ENCODE results near the gene PKMYT1. TPM values are rescaled to one million over a fixed set of nuclear protein-coding genes. Genes with fewer than 3 reads are reported as not detected.

Gene PKMYT1
- total and polyA plus RNA-seq, 2 of the 4 experiments (the other 2 are of a cell fraction), result 1.8 to 14.9 TPM

GRCh38 chr16:3004781-3005284, 24.6 kb upstream of the PKMYT1 start:
- H3K9me3 ChIP-seq (ENCODE audit: control insufficient read depth, insufficient read depth, low read length), result no peaks in the 10 kb centered on the region
- no peaks in the 10 kb centered on the region for H3K79me1 ChIP-seq (ENCODE audit: low read depth in 1 of 2, low read length in 2 of 2)
- 11% methylated on average over 4 of the region's 25 CpGs; no CpG with 5 or more reads in 1 of the 2 experiments for WGBS, 2 experiments (ENCODE audit: extremely low coverage in 2 of 2, insufficient read length in 1 of 2)
- H3K9me1 ChIP-seq (ENCODE audit: insufficient read depth, low read length), result no peaks in the 10 kb centered on the region
- DNase-seq, result no peak
- H3K23ac ChIP-seq (ENCODE audit: low read depth, low read length), result no peak overlapping the region
- H2AK5ac ChIP-seq (ENCODE audit: low read depth, low read length), result no peak overlapping the region
- H3K18ac ChIP-seq (ENCODE audit: low read depth, low read length), result no peak overlapping the region
- no peak overlapping the region for H4K8ac ChIP-seq (ENCODE audit: low read depth in 2 of 2, low read length in 2 of 2)
- H3K27me3 ChIP-seq (ENCODE audit: control insufficient read depth, insufficient read depth, low read length), result peaks cover 34% of the 10 kb centered on the region; the same call in 1 of the 2 replicates
- H4K20me1 ChIP-seq (ENCODE audit: insufficient read depth, low read length), result no peaks in the 10 kb centered on the region
- H3K27ac ChIP-seq (ENCODE audit: insufficient read depth, low read length), result no peak overlapping the region
- H2AFZ ChIP-seq (replicated peaks; ENCODE audit: low read length, poor library complexity), result no peak overlapping the region
- no peak for ATAC-seq (ENCODE audit: low read depth)
- H3K4ac ChIP-seq (ENCODE audit: low read depth, low read length), result no peak overlapping the region
- TF ChIP-seq RFX5 (IDR thresholded peaks at IDR 0.05; ENCODE audit: low read depth, low read length) (no peak), SMC3 (IDR thresholded peaks at IDR 0.05; ENCODE audit: low read depth, low read length) (no peak), POLR2A (IDR thresholded peaks at IDR 0.05; ENCODE audit: low read depth, low read length) (no peak), RAD21 (IDR thresholded peaks at IDR 0.05; ENCODE audit: low read length) (no peak), MAFK (IDR thresholded peaks at IDR 0.05; ENCODE audit: low read depth, low read length) (no peak), RCOR1 (IDR thresholded peaks at IDR 0.05; ENCODE audit: insufficient replicate concordance, low read length) (no peak), ELK1 (IDR thresholded peaks at IDR 0.05; ENCODE audit: borderline replicate concordance, low read depth, low read length) (no peak), MXI1 (IDR thresholded peaks at IDR 0.05; ENCODE audit: borderline replicate concordance, low read depth, low read length) (no peak), CHD1 (IDR thresholded peaks at IDR 0.05; ENCODE audit: low read depth, low read length) (no peak), NFE2L2 (IDR thresholded peaks at IDR 0.05; ENCODE audit: low read depth, low read length) (no peak), CEBPB (IDR thresholded peaks at IDR 0.05; ENCODE audit: low read depth, low read length) (no peak)
- ChIA-PET POLR2A (ENCODE audit: unreplicated experiment) (no interaction called here), CTCF (no interaction called here)
- intact Hi-C loops (cut with micrococcal nuclease), result no loop called here
- no peak overlapping the region for H3K56ac ChIP-seq (ENCODE audit: extremely low read depth, insufficient read depth, low read length)
- BruUV-seq (replicated peaks), result no TSS peak
- no peak overlapping the region for H2BK120ac ChIP-seq (ENCODE audit: low read depth, low read length)
- no peak overlapping the region for H2AK9ac ChIP-seq (replicated peaks; ENCODE audit: low read depth, low read length, poor library complexity)
- no peak overlapping the region for H3K4me3 ChIP-seq (ENCODE audit: insufficient read depth, low read depth, low read length)
- no peak overlapping the region for H4K5ac ChIP-seq (ENCODE audit: low read depth, low read length)
- H3K36me3 ChIP-seq (ENCODE audit: control insufficient read depth, insufficient read depth, low read length), result no peaks in the 10 kb centered on the region
- no peak overlapping the region for H3K14ac ChIP-seq (replicated peaks; ENCODE audit: low read depth, low read length)
- no peak overlapping the region for H2BK5ac ChIP-seq (ENCODE audit: low read depth, low read length, poor library complexity, severe bottlenecking)
- H4K91ac ChIP-seq (ENCODE audit: insufficient read depth, low read depth, low read length), result no peak overlapping the region
- H2BK15ac ChIP-seq (ENCODE audit: low read depth, low read length), result no peak overlapping the region
- dilution Hi-C loops (cut with HindIII; ENCODE audit: low sequenced_read_pairs, unreplicated experiment), result no loop called here
- no peak overlapping the region for H2BK20ac ChIP-seq (ENCODE audit: low read depth, low read length)
- peaks cover 3% of the 10 kb centered on the region; the same call in 1 of the 2 replicates for H3K4me1 ChIP-seq (ENCODE audit: control insufficient read depth, insufficient read depth, low read length)
- no peak overlapping the region for H3K4me2 ChIP-seq (ENCODE audit: low read depth, low read length)
- H3K9ac ChIP-seq (ENCODE audit: low read depth, low read length), result no peak overlapping the region
- in situ Hi-C loops (cut with MboI; ENCODE audit: low sequenced_read_pairs), result no loop called here
